ENCODE data around the gene TPSG1. TPM values are rescaled to one million over a fixed set of nuclear protein-coding genes. Genes with fewer than 3 reads are reported as not detected.
A peak's percentile ranks its signal among the peaks of the same experiment; 100 is the strongest.

Gene TPSG1
- total and polyA plus RNA-seq, 2 of the 13 experiments (the other 11 are each of a cell fraction or from before 2014, with no cell fraction given): not detected

- TF ChIP-seq ZHX2 (IDR thresholded peaks at IDR 0.05; ENCODE audit: low read depth): no peak
- TF ChIP-seq ZHX2 (CRISPR knock-in tag; IDR thresholded peaks at IDR 0.05; ENCODE audit: borderline replicate concordance): peak; percentile 89; the same call in 1 of the 2 replicates
- peak; percentile 89 for TF ChIP-seq ZNF430 (CRISPR knock-in tag; IDR thresholded peaks at IDR 0.05)
- no peak for TF ChIP-seq ZBTB46 (CRISPR knock-in tag; IDR thresholded peaks at IDR 0.05; ENCODE audit: borderline replicate concordance)
- TF ChIP-seq ZNF800 (CRISPR knock-in tag; IDR thresholded peaks at IDR 0.05): peak; percentile 66; the same call in 1 of the 2 replicates
- TF ChIP-seq THAP11 (CRISPR knock-in tag; IDR thresholded peaks at IDR 0.05): no peak
- no peak for TF ChIP-seq SMAD1 (CRISPR knock-in tag; IDR thresholded peaks at IDR 0.05; ENCODE audit: borderline replicate concordance, low read depth)
- TF ChIP-seq ZSCAN31 (CRISPR knock-in tag; IDR thresholded peaks at IDR 0.05; ENCODE audit: low read depth): peak; percentile 53; the same call in 1 of the 2 replicates
- TF ChIP-seq ZNF367 (CRISPR knock-in tag; IDR thresholded peaks at IDR 0.05; ENCODE audit: borderline replicate concordance): peak; percentile 83; the same call in 1 of the 2 replicates
- TF ChIP-seq THAP7 (CRISPR knock-in tag; IDR thresholded peaks at IDR 0.05): peak; percentile 40; the same call in 1 of the 2 replicates
- peak; percentile 51; the same call in 1 of the 2 replicates for TF ChIP-seq PRMT3 (CRISPR knock-in tag; IDR thresholded peaks at IDR 0.05; ENCODE audit: borderline replicate concordance, low read depth)
- TF ChIP-seq POLR2G (IDR thresholded peaks at IDR 0.05; ENCODE audit: low read depth, low read length): no peak
- peak; percentile 89; the same call in 1 of the 2 replicates for TF ChIP-seq MEIS2 (CRISPR knock-in tag; IDR thresholded peaks at IDR 0.05)
- 0 out of 2 replicates have a peak, but pooled peaks have one; percentile 52 for TF ChIP-seq ZNF710 (CRISPR knock-in tag; IDR thresholded peaks at IDR 0.05; ENCODE audit: borderline replicate concordance)
- no peak for TF ChIP-seq STAG1 (CRISPR knock-in tag; IDR thresholded peaks at IDR 0.05)
Measured at GRCh38 chr16:1188432-1189189, 36.5 kb downstream of the TPSG1 start (continued).

All from HepG2 (cell line).